GM12878 (cell line): ENCODE data around the gene SOX12. TPM values are rescaled to one million over a fixed set of nuclear protein-coding genes. Genes with fewer than 3 reads are reported as not detected.

Experiments
- ASH2L ChIP-seq: fragments of 300-600, 200-600 bp; sonication (generic); IDR thresholded peaks from 2 replicates; pipeline ENCODE4 v1.6.1; 2017; ENCODE audit warnings: low read depth, mild to moderate bottlenecking, borderline replicate concordance
- BRCA1 ChIP-seq: IDR thresholded peaks from 2 replicates; pipeline ENCODE4 v1.6.1; 2011; ENCODE audit warnings: low read depth, low read length, improper control_type of control experiment
- CHD2 ChIP-seq: IDR thresholded peaks from 2 replicates; pipeline ENCODE4 v1.6.1; 2011; ENCODE audit warnings: low read depth, low read length, improper control_type of control experiment, borderline replicate concordance
- ETV6 ChIP-seq, 2 experiments: fragments of 450-650 bp in 1 of 2; IDR thresholded peaks in 1 of 2; conservative IDR thresholded peaks in 1 of 2; 2 replicates each; pipeline ENCODE4 v1.6.1; 2014; ENCODE audit warnings: antibody characterized with exemption in 1 of 2, borderline replicate concordance in 1 of 2, low read depth in 1 of 2, mild to moderate bottlenecking in 1 of 2, moderate library complexity in 1 of 2
- HDAC2 ChIP-seq: fragments of 200-600 bp; sonication (generic); IDR thresholded peaks from 2 replicates; pipeline ENCODE4 v1.6.1; 2017
- IKZF1 ChIP-seq: fragments of 450-650 bp; conservative IDR thresholded peaks from 2 replicates; pipeline ENCODE4 v1.6.1; 2017; ENCODE audit warnings: antibody characterized with exemption, mild to moderate bottlenecking
- IRF4 ChIP-seq: IDR thresholded peaks from 2 replicates; pipeline ENCODE4 v1.6.1; 2011; ENCODE audit warnings: low read depth, low read length
- MTA2 ChIP-seq: fragments of 450-650 bp; IDR thresholded peaks from 2 replicates; pipeline ENCODE4 v1.6.1; 2016; ENCODE audit warnings: low read depth, mild to moderate bottlenecking, moderate library complexity
- NRF1 ChIP-seq: conservative IDR thresholded peaks from 2 replicates; pipeline ENCODE4 v1.6.1; 2011; ENCODE audit warnings: mild to moderate bottlenecking, low read depth, low read length, improper control_type of control experiment
- POLR2AphosphoS2 ChIP-seq: IDR thresholded peaks from 2 replicates; pipeline ENCODE4 v1.6.1; 2011; ENCODE audit warnings: low read depth, mild to moderate bottlenecking, low read length, improper control_type of control experiment, moderate library complexity
- SP1 ChIP-seq: IDR thresholded peaks from one replicate; pipeline ENCODE4 v1.6.1; 2011; ENCODE audit warnings: low read depth, low read length
- TARDBP ChIP-seq: IDR thresholded peaks from 2 replicates; pipeline ENCODE4 v1.6.1; 2016; ENCODE audit warnings: borderline replicate concordance
- TCF3 ChIP-seq: IDR thresholded peaks from 2 replicates; pipeline ENCODE4 v1.6.1; 2012; ENCODE audit warnings: low read depth, mild to moderate bottlenecking, low read length, borderline replicate concordance; ENCODE audit not compliant: insufficient read depth
- YBX1 ChIP-seq: fragments of 450-650 bp; IDR thresholded peaks from 2 replicates; pipeline ENCODE4 v1.6.1; 2016; ENCODE audit warnings: antibody characterized with exemption
- ZNF217 ChIP-seq: fragments of 450-650 bp; IDR thresholded peaks from 2 replicates; pipeline ENCODE4 v1.6.1; 2017; ENCODE audit warnings: antibody characterized with exemption, mild to moderate bottlenecking
- polyA plus RNA-seq, 11 experiments: library from polyadenylated mRNA; depleted of rRNA in 4 of 11; unstranded in 6 of 11; stranded (reverse) in 5 of 11; fragments of >200 nt; fragmentation: Nextera tagmentation in 4 of 11; fragmentation: Illumina TruSeq in 1 of 11; extraction: Ambion mirVana in 4 of 11; extraction: Trizol in 1 of 11; gene quantifications; 1 replicate in 1 of 11; 2 replicates in 10 of 11; pipeline versions ENCODE4 v1.2.1 to v1.2.3, GENCODE V29; 2011 to 2016; ENCODE audit warnings: inconsistent platforms in 2 of 11, missing spikeins in 2 of 11, low read depth in 1 of 11
- total RNA-seq, 4 experiments: library from RNA; depleted of rRNA in 3 of 4; stranded (reverse); fragments of >200 nt in 3 of 4; fragmentation: Illumina TruSeq in 1 of 4; extraction: Trizol in 1 of 4; gene quantifications; 2 replicates each; pipeline versions ENCODE4 v1.2.1 to v1.2.3, GENCODE V29; 2013 to 2021
- TF ChIP-seq, protein P1 (sequence below): IDR thresholded peaks from 2 replicates; pipeline ENCODE4 v1.6.1; 2012; ENCODE audit warnings: low read depth, low read length, improper control_type of control experiment
- TF ChIP-seq, protein P2 (sequence below): IDR thresholded peaks from 2 replicates; pipeline ENCODE4 v1.6.1; 2012; ENCODE audit warnings: low read depth, low read length, improper control_type of control experiment
- TF ChIP-seq, protein P3 (sequence below): IDR thresholded peaks from 2 replicates; pipeline ENCODE4 v1.6.1; 2011; ENCODE audit warnings: low read depth, mild to moderate bottlenecking, low read length, moderate library complexity, borderline replicate concordance; ENCODE audit errors: extremely low read depth
- TF ChIP-seq, protein P4 (sequence below): fragments of 450-650 bp; formaldehyde crosslinking; IDR thresholded peaks from 2 replicates; pipeline ENCODE4 v1.4.0; 2020; ENCODE audit warnings: mild to moderate bottlenecking, moderate library complexity
- TF ChIP-seq, protein P5 (sequence below): fragments of 450-650 bp; IDR thresholded peaks from 2 replicates; pipeline ENCODE4 v1.6.1; 2016; ENCODE audit warnings: mild to moderate bottlenecking
- TF ChIP-seq, protein P6 (sequence below): IDR thresholded peaks from 2 replicates; pipeline ENCODE4 v1.6.1; 2012; ENCODE audit warnings: low read depth, low read length, improper control_type of control experiment

Gene SOX12
- total and polyA plus RNA-seq, 10 of the 15 experiments (the other 5 are each of a cell fraction or from before 2014, with no cell fraction given) = 0.50 to 17.9 (median 1.4) TPM

DNA sequence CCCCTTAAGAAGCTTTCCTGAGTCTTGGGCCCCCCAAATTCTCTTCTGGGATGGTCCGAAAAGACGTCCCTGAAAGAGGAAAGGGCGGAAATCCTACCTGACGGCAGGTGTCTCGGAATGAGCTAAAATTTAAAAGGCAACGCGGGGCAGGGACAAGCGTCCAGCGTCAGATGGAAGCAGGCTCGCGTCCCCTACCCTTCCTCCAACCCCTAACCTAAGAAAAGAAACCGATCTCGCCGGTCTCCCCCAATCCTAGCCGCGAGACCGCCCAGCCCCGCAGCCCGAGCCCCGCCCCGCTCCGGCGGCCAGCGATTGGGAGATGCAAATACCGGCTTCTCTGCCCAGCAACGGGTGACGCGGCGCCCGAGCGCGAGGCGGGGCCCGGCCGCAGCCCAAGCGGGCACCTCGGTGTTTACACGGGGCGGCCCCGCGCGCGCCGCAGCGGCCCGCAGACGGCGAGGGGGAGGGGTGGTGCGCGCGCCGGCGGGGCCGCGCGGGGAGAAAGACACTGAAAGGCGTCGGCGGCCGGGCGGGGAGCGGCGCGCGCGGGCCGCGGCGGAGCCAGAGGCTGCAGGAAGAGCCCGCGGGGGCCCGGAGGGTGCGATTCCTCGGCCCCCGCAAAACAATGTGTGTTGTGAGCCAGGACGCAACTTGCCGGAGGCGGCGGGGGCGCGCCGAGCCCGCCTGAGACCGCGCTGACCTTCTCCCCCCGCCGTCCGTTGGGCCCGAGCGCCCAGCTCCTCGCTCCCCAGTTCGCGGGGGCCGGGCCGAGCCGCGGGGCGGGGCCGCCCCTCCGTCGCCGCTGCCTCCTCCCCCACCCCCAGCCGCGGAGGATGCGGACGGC, at the start of gene SOX12 (continued):
- TF ChIP-seq, protein P1, sequence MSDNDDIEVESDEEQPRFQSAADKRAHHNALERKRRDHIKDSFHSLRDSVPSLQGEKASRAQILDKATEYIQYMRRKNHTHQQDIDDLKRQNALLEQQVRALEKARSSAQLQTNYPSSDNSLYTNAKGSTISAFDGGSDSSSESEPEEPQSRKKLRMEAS = 0 out of 2 replicates have a peak, but pooled peaks have one; percentile 19
- TF ChIP-seq SP1 = peak; percentile 42
- TF ChIP-seq, protein P2, sequence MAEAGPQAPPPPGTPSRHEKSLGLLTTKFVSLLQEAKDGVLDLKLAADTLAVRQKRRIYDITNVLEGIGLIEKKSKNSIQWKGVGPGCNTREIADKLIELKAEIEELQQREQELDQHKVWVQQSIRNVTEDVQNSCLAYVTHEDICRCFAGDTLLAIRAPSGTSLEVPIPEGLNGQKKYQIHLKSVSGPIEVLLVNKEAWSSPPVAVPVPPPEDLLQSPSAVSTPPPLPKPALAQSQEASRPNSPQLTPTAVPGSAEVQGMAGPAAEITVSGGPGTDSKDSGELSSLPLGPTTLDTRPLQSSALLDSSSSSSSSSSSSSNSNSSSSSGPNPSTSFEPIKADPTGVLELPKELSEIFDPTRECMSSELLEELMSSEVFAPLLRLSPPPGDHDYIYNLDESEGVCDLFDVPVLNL = no peak
- TF ChIP-seq IKZF1 = peak; percentile 97
- TF ChIP-seq, protein P3, sequence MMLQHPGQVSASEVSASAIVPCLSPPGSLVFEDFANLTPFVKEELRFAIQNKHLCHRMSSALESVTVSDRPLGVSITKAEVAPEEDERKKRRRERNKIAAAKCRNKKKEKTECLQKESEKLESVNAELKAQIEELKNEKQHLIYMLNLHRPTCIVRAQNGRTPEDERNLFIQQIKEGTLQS = no peak
- no peak for TF ChIP-seq CHD2
- TF ChIP-seq, protein P4, sequence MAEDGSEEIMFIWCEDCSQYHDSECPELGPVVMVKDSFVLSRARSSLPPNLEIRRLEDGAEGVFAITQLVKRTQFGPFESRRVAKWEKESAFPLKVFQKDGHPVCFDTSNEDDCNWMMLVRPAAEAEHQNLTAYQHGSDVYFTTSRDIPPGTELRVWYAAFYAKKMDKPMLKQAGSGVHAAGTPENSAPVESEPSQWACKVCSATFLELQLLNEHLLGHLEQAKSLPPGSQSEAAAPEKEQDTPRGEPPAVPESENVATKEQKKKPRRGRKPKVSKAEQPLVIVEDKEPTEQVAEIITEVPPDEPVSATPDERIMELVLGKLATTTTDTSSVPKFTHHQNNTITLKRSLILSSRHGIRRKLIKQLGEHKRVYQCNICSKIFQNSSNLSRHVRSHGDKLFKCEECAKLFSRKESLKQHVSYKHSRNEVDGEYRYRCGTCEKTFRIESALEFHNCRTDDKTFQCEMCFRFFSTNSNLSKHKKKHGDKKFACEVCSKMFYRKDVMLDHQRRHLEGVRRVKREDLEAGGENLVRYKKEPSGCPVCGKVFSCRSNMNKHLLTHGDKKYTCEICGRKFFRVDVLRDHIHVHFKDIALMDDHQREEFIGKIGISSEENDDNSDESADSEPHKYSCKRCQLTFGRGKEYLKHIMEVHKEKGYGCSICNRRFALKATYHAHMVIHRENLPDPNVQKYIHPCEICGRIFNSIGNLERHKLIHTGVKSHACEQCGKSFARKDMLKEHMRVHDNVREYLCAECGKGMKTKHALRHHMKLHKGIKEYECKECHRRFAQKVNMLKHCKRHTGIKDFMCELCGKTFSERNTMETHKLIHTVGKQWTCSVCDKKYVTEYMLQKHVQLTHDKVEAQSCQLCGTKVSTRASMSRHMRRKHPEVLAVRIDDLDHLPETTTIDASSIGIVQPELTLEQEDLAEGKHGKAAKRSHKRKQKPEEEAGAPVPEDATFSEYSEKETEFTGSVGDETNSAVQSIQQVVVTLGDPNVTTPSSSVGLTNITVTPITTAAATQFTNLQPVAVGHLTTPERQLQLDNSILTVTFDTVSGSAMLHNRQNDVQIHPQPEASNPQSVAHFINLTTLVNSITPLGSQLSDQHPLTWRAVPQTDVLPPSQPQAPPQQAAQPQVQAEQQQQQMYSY = no peak
- TF ChIP-seq ETV6 (conservative IDR thresholded peaks at IDR 0.05 in 1 of 2, IDR thresholded peaks at IDR 0.05 in 1 of 2; ENCODE audit: borderline replicate concordance in 1 of 2, low read depth in 1 of 2) = no peak
- no peak for TF ChIP-seq IRF4
- no peak for TF ChIP-seq TARDBP
- TF ChIP-seq, protein P5, sequence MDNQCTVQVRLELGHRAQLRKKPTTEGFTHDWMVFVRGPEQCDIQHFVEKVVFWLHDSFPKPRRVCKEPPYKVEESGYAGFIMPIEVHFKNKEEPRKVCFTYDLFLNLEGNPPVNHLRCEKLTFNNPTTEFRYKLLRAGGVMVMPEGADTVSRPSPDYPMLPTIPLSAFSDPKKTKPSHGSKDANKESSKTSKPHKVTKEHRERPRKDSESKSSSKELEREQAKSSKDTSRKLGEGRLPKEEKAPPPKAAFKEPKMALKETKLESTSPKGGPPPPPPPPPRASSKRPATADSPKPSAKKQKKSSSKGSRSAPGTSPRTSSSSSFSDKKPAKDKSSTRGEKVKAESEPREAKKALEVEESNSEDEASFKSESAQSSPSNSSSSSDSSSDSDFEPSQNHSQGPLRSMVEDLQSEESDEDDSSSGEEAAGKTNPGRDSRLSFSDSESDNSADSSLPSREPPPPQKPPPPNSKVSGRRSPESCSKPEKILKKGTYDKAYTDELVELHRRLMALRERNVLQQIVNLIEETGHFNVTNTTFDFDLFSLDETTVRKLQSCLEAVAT = peak; percentile 48; the same call in 1 of the 2 replicates
- no peak for TF ChIP-seq ASH2L
- TF ChIP-seq BRCA1 = no peak
- no peak for TF ChIP-seq YBX1
- no peak for TF ChIP-seq TCF3
- 0 out of 2 replicates have a peak, but pooled peaks have one; percentile 27 for TF ChIP-seq POLR2AphosphoS2
- TF ChIP-seq MTA2 = no peak
- no peak for TF ChIP-seq NRF1
- no peak for TF ChIP-seq HDAC2
- TF ChIP-seq, protein P6, sequence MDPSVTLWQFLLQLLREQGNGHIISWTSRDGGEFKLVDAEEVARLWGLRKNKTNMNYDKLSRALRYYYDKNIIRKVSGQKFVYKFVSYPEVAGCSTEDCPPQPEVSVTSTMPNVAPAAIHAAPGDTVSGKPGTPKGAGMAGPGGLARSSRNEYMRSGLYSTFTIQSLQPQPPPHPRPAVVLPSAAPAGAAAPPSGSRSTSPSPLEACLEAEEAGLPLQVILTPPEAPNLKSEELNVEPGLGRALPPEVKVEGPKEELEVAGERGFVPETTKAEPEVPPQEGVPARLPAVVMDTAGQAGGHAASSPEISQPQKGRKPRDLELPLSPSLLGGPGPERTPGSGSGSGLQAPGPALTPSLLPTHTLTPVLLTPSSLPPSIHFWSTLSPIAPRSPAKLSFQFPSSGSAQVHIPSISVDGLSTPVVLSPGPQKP = no peak
- TF ChIP-seq ZNF217 = no peak
